Measurements from ENCODE around the gene ZNF669. TPM values are rescaled to one million over a fixed set of nuclear protein-coding genes. Genes with fewer than 3 reads are reported as not detected.

ZNF669 gene
- total RNA-seq, 2 donors from 2014 or later, result 14.3 to 20.6 TPM

- 90 to 94% methylated on average over 8 of the region's 8 CpGs for WGBS, 2 experiments (ENCODE audit: insufficient coverage in 1 of 2, insufficient read length in 1 of 2)
- peaks cover 11% of the 10 kb centered on the region for H3K9me3 ChIP-seq (ENCODE audit: control insufficient read depth, low read length)
- peaks cover 64% of the 10 kb centered on the region for H3K27me3 Mint-ChIP-seq (ENCODE audit: insufficient read depth)
- DNase-seq, result no peak
- H3K36me3 ChIP-seq (ENCODE audit: control insufficient read depth, insufficient read depth, low read length), result no peaks in the 10 kb centered on the region
- peaks cover 10% of the 10 kb centered on the region for H3K4me1 ChIP-seq (ENCODE audit: control insufficient read depth, insufficient read depth, low read length)
- H3K9me3 Mint-ChIP-seq, result peaks cover 21% of the 10 kb centered on the region
- no peaks in the 10 kb centered on the region for H3K36me3 Mint-ChIP-seq (ENCODE audit: low read depth)
- peaks cover 35% of the 10 kb centered on the region for H3K27me3 ChIP-seq (ENCODE audit: control insufficient read depth, insufficient read depth, low read length, poor library complexity, severe bottlenecking)
- H3K9ac ChIP-seq (ENCODE audit: extremely low read depth, low read length, poor library complexity, severe bottlenecking), result no peak overlapping the region
- peaks cover 13% of the 10 kb centered on the region for H3K4me1 Mint-ChIP-seq
- no peak overlapping the region for H3K27ac Mint-ChIP-seq
- no peak overlapping the region for H3K4me3 Mint-ChIP-seq
- H3K4me3 ChIP-seq (ENCODE audit: low read length), result no peak overlapping the region
- H3K27ac ChIP-seq (ENCODE audit: low read depth, low read length), result no peak overlapping the region
- TF ChIP-seq CTCF (conservative IDR thresholded peaks at IDR 0.05), result no peak
Measured at GRCh38 chr1:247084771-247085170, 19.4 kb downstream of the ZNF669 start.

GRCh38 chr1:247079141-247079874, 24.8 kb downstream of the ZNF669 start:
- H3K27ac Mint-ChIP-seq, result peak overlapping the region; percentile 96
- peaks cover 22% of the 10 kb centered on the region for H3K4me1 Mint-ChIP-seq
- no peak for TF ChIP-seq CTCF (conservative IDR thresholded peaks at IDR 0.05)

GRCh38 chr1:247078258-247079140, 25.7 kb downstream of the ZNF669 start, which contains the start of gene ZNF670:
TSS of gene ZNF670 (minus strand) at chr1:247078811. CDS start at chr1:247078596, 215 bp downstream.
- peak; percentile 34 for TF ChIP-seq CTCF (conservative IDR thresholded peaks at IDR 0.05)
- Mint-ChIP-seq H3K36me3 (ENCODE audit: low read depth) (peaks cover 40% of the 10 kb centered on the region), H3K9me3 (peaks cover 42% of the 10 kb centered on the region), H3K4me3 (peak within 1 kb of the TSS; percentile 82), H3K27ac (peak within 1 kb of the TSS; percentile 96), H3K4me1 (peaks cover 22% of the 10 kb centered on the region), H3K27me3 (ENCODE audit: insufficient read depth) (peaks cover 12% of the 10 kb centered on the region)
- DNase-seq, result peak; percentile 99
- peaks cover 17% of the 10 kb centered on the region for H3K36me3 ChIP-seq (ENCODE audit: control insufficient read depth, insufficient read depth, low read length)
- peaks cover 27% of the 10 kb centered on the region for H3K9me3 ChIP-seq (ENCODE audit: control insufficient read depth, low read length)
- peak within 1 kb of the TSS; percentile 92 for H3K9ac ChIP-seq (ENCODE audit: extremely low read depth, low read length, poor library complexity, severe bottlenecking)
- peak within 1 kb of the TSS; percentile 96 for H3K4me3 ChIP-seq (ENCODE audit: low read length)
- H3K4me1 ChIP-seq (ENCODE audit: control insufficient read depth, insufficient read depth, low read length), result no peaks in the 10 kb centered on the region
- no peaks in the 10 kb centered on the region for H3K27me3 ChIP-seq (ENCODE audit: control insufficient read depth, insufficient read depth, low read length, poor library complexity, severe bottlenecking)
- H3K27ac ChIP-seq (ENCODE audit: low read depth, low read length), result peak within 1 kb of the TSS; percentile 83
- 0% methylated on average over 14 to 57 of the region's 57 CpGs for WGBS, 2 experiments (ENCODE audit: insufficient coverage in 1 of 2, insufficient read length in 1 of 2)

More at GRCh38 chr1:247079141-247079874, 24.8 kb downstream of the ZNF669 start:
- peaks cover 11% of the 10 kb centered on the region for H3K36me3 ChIP-seq (ENCODE audit: control insufficient read depth, insufficient read depth, low read length)
- H3K9ac ChIP-seq (ENCODE audit: extremely low read depth, low read length, poor library complexity, severe bottlenecking), result no peak overlapping the region
- H3K27me3 ChIP-seq (ENCODE audit: control insufficient read depth, insufficient read depth, low read length, poor library complexity, severe bottlenecking), result no peaks in the 10 kb centered on the region
- Mint-ChIP-seq H3K4me3 (peak overlapping the region; percentile 82), H3K27me3 (ENCODE audit: insufficient read depth) (peaks cover 18% of the 10 kb centered on the region), H3K36me3 (ENCODE audit: low read depth) (peaks cover 32% of the 10 kb centered on the region), H3K9me3 (peaks cover 42% of the 10 kb centered on the region)
- H3K4me3 ChIP-seq (ENCODE audit: low read length), result peak overlapping the region; percentile 28
- WGBS, 2 experiments (ENCODE audit: insufficient coverage in 1 of 2, insufficient read length in 1 of 2), result 83 to 93% methylated on average over 18 to 23 of the region's 23 CpGs
- H3K27ac ChIP-seq (ENCODE audit: low read depth, low read length), result no peak overlapping the region
- peaks cover 23% of the 10 kb centered on the region for H3K9me3 ChIP-seq (ENCODE audit: control insufficient read depth, low read length)
- DNase-seq, result peak; percentile 70
- H3K4me1 ChIP-seq (ENCODE audit: control insufficient read depth, insufficient read depth, low read length), result no peaks in the 10 kb centered on the region

All from endodermal cell (in vitro differentiated cells).